ENCODE measurements around the gene KATNAL2. TPM values are rescaled to one million over a fixed set of nuclear protein-coding genes. Genes with fewer than 3 reads are reported as not detected.

KATNAL2 gene
- total RNA-seq, 1 experiment from 2014 or later = 12.1 TPM

GRCh38 chr18:46916551-46917107 is 773 bp upstream of the KATNAL2 start:
- peak overlapping the region; percentile 88 for H3K27ac Mint-ChIP-seq
- H3K9me3 Mint-ChIP-seq = no peaks in the 10 kb centered on the region
- ATAC-seq = no peak; the same call in 1 of the 2 replicates
- H3K4me3 Mint-ChIP-seq = peak overlapping the region; percentile 93
- no peak for DNase-seq (ENCODE audit: low spot score)
- no peaks in the 10 kb centered on the region; the same call in 1 of the 2 replicates for H3K36me3 Mint-ChIP-seq
- CTCF ChIA-PET = interaction anchor here (0.6 to 1.4 kb wide), 4 partner anchors 17 to 259 kb away, joined by 3 to 6 read pairs (median 5); no protein-coding TSS in a partner anchor
- peaks cover 68% of the 10 kb centered on the region for H3K4me1 Mint-ChIP-seq
- TF ChIP-seq PREB (CRISPR knock-in tag; IDR thresholded peaks at IDR 0.05; ENCODE audit: borderline replicate concordance) = no peak
- TF ChIP-seq RELA (CRISPR knock-in tag; IDR thresholded peaks at IDR 0.05; ENCODE audit: borderline replicate concordance) = no peak
- TF ChIP-seq STAT6 (CRISPR knock-in tag; conservative IDR thresholded peaks at IDR 0.05; ENCODE audit: low read depth) = no peak
- no peak for TF ChIP-seq ZNF396 (CRISPR knock-in tag; IDR thresholded peaks at IDR 0.05; ENCODE audit: borderline replicate concordance)
- TF ChIP-seq AFF4 (CRISPR knock-in tag; IDR thresholded peaks at IDR 0.05; ENCODE audit: borderline replicate concordance) = no peak
- no peak for TF ChIP-seq TEAD1 (CRISPR knock-in tag; IDR thresholded peaks at IDR 0.05)
- TF ChIP-seq GRHL2 (CRISPR knock-in tag; IDR thresholded peaks at IDR 0.05; ENCODE audit: insufficient replicate concordance, severe bottlenecking) = no peak
- no peak for TF ChIP-seq FOXK1 (CRISPR knock-in tag; IDR thresholded peaks at IDR 0.05)
- TF ChIP-seq E2F1 (CRISPR knock-in tag; IDR thresholded peaks at IDR 0.05) = no peak
- no peak for TF ChIP-seq HMGXB4 (CRISPR knock-in tag; IDR thresholded peaks at IDR 0.05)
- TF ChIP-seq ZNF317 (CRISPR knock-in tag; IDR thresholded peaks at IDR 0.05; ENCODE audit: borderline replicate concordance, low read depth) = no peak
- no peak for TF ChIP-seq FOXP4 (CRISPR knock-in tag; IDR thresholded peaks at IDR 0.05)
- no peak for TF ChIP-seq ZNF423 (CRISPR knock-in tag; IDR thresholded peaks at IDR 0.05)
- POLR2A ChIA-PET = interaction anchor here (1.1 kb wide), 1 partner anchor 24 kb away, joined by 3 read pairs; no protein-coding TSS in a partner anchor
- no peaks in the 10 kb centered on the region for H3K27me3 Mint-ChIP-seq (ENCODE audit: low read depth)

Measured in WTC11 (cell line).